A673 (cell line): ENCODE data around the gene BMP8B. TPM values are rescaled to one million over a fixed set of nuclear protein-coding genes. Genes with fewer than 3 reads are reported as not detected.

Experiments
- BruUV-seq: library from RNA; stranded (reverse); fragments of 400-500 nt; replicated peaks from 2 replicates; lab custom pipeline; 2021; lab: Mats Ljungman, UMichigan
- CTCF ChIA-PET: fragments of 300-600 bp; sonication (Branson Sonifier 250); formaldehyde crosslinking; loops from one replicate; lab custom pipeline; 2022; ENCODE audit warnings: antibody characterized with exemption; lab: Charles Lee
- POLR2A ChIA-PET: fragments of 300-600 bp; sonication (Branson Sonifier 250); formaldehyde crosslinking; loops from one replicate; lab custom pipeline; 2022; ENCODE audit warnings: antibody characterized with exemption; ENCODE audit not compliant: low non-redundant PET; lab: Charles Lee
- DNase-seq: peaks from one replicate; pipeline ENCODE4 v3.0.0-alpha.2; 2015; ENCODE audit warnings: low spot score
- H3K27ac ChIP-seq: fragments of 200-600 bp; sonication (generic); 2 replicates; pipeline ENCODE4 v1.5.1; 2016; ENCODE audit warnings: mixed run types, low read depth, mild to moderate bottlenecking, mixed read lengths, antibody characterized with exemption, low read length; ENCODE audit not compliant: poor library complexity, severe bottlenecking
- H3K27me3 ChIP-seq: fragments of 200-600 bp; sonication (generic); replicated peaks from 2 replicates; pipeline ENCODE4 v1.6.1; 2017; ENCODE audit warnings: mixed run types, low read depth, mild to moderate bottlenecking, mixed read lengths, antibody characterized with exemption, low read length; ENCODE audit not compliant: insufficient read depth, poor library complexity
- H3K36me3 ChIP-seq: fragments of 200-600 bp; sonication (generic); 2 replicates; pipeline ENCODE4 v1.6.1; 2016; ENCODE audit warnings: mixed run types, mild to moderate bottlenecking, mixed read lengths, antibody characterized with exemption, low read length; ENCODE audit not compliant: insufficient read depth, poor library complexity, severe bottlenecking
- H3K4me1 ChIP-seq: fragments of 200-600 bp; sonication (generic); 2 replicates; pipeline ENCODE4 v1.6.1; 2017; ENCODE audit warnings: mixed run types, mild to moderate bottlenecking, mixed read lengths, antibody characterized with exemption, low read length; ENCODE audit not compliant: insufficient read depth, poor library complexity, severe bottlenecking
- H3K4me3 ChIP-seq: fragments of 200-600 bp; sonication (generic); 2 replicates; pipeline ENCODE4 v1.5.1; 2016; ENCODE audit warnings: low read depth, mixed run types, mild to moderate bottlenecking, mixed read lengths, low read length; ENCODE audit not compliant: poor library complexity, severe bottlenecking
- H3K9me3 ChIP-seq: fragments of 200-600 bp; sonication (generic); 2 replicates; pipeline ENCODE4 v1.6.1; 2016; ENCODE audit warnings: mixed run types, low read depth, mild to moderate bottlenecking, mixed read lengths, antibody characterized with exemption, low read length; ENCODE audit not compliant: poor library complexity, severe bottlenecking
- CTCF ChIP-seq: fragments of 300-800, 200-600 bp; sonication (generic); conservative IDR thresholded peaks from 2 replicates; pipeline ENCODE4 v1.5.1; 2017; ENCODE audit warnings: low read depth, mild to moderate bottlenecking, antibody characterized with exemption, low read length, moderate library complexity, mixed read lengths
- EZH2 ChIP-seq: fragments of 200-600 bp; sonication (generic); IDR thresholded peaks from 2 replicates; pipeline ENCODE4 v1.6.1; 2017; ENCODE audit warnings: borderline replicate concordance, low read depth, mild to moderate bottlenecking, mixed read lengths, antibody characterized with exemption, low read length; ENCODE audit not compliant: poor library complexity, severe bottlenecking
- intact Hi-C: fragments of 100-400 bp; cut with micrococcal nuclease; formaldehyde crosslinking; loops from one replicate; pipeline ENCODE4 v1.10.0; 2022; ENCODE audit not compliant: unreplicated experiment
- total RNA-seq: library from RNA; stranded (reverse); gene quantifications from 2 replicates; pipeline ENCODE4 v1.2.3, GENCODE V29; 2021

The BMP8B gene
- total RNA-seq, 1 experiment from 2014 or later, result 0.06 TPM

GRCh38 chr1:39727221-39727931 is 61.3 kb downstream of the BMP8B start:
- peaks cover 69% of the 10 kb centered on the region for H3K27me3 ChIP-seq

GRCh38 chr1:39726600-39726999 is 62.1 kb downstream of the BMP8B start:
- no peak for DNase-seq
- Histone ChIP-seq H3K36me3 (no peaks in the 10 kb centered on the region), H3K27me3 (peaks cover 68% of the 10 kb centered on the region), H3K27ac (no peak overlapping the region), H3K9me3 (no peaks in the 10 kb centered on the region), H3K4me3 (no peak overlapping the region), H3K4me1 (no peaks in the 10 kb centered on the region)
- ChIA-PET POLR2A (interaction anchor here (0.7 kb wide), 1 partner anchor 260 kb away, joined by 10 read pairs; no protein-coding TSS in a partner anchor), CTCF (no interaction called here)
- no peak for TF ChIP-seq CTCF
- TF ChIP-seq EZH2, result no peak
- BruUV-seq, result no TSS peak
- intact Hi-C loops, result no loop called here

More at GRCh38 chr1:39727221-39727931, 61.3 kb downstream of the BMP8B start:
- intact Hi-C loops, result no loop called here
- CTCF ChIA-PET, result no interaction called here
- no peak for DNase-seq
- POLR2A ChIA-PET, result no interaction called here
- Histone ChIP-seq H3K27ac (no peak overlapping the region), H3K4me3 (no peak overlapping the region), H3K36me3 (no peaks in the 10 kb centered on the region), H3K9me3 (no peaks in the 10 kb centered on the region), H3K4me1 (no peaks in the 10 kb centered on the region)
- BruUV-seq, result no TSS peak
- TF ChIP-seq CTCF (no peak), EZH2 (no peak)

- Histone ChIP-seq H3K27ac (no peak overlapping the region), H3K9me3 (no peaks in the 10 kb centered on the region), H3K4me1 (no peaks in the 10 kb centered on the region), H3K4me3 (no peak overlapping the region), H3K36me3 (no peaks in the 10 kb centered on the region), H3K27me3 (peaks cover 37% of the 10 kb centered on the region)
- DNase-seq, result no peak
- intact Hi-C loops, result loop anchor here (5.0 kb wide), 1 partner anchor 215 kb away; no protein-coding TSS in a partner anchor
- ChIA-PET POLR2A (no interaction called here), CTCF (no interaction called here)
- no peak for TF ChIP-seq EZH2
- TF ChIP-seq CTCF, result no peak
- BruUV-seq, result no TSS peak
Measured at GRCh38 chr1:39722495-39722894, 66.2 kb downstream of the BMP8B start.
